GM19438 (cell line): ENCODE results near the gene COLQ.

Source experiments
- ATAC-seq: cut with Tn5 transposase; IDR thresholded peaks from one replicate; pipeline ENCODE4 v1.9.1; 2021; ENCODE audit warnings: low read depth; ENCODE audit not compliant: unreplicated experiment

The COLQ gene

GRCh38 chr3:15520804-15521572 lies 518 bp downstream of the COLQ start:
- no peak for ATAC-seq

DNA sequence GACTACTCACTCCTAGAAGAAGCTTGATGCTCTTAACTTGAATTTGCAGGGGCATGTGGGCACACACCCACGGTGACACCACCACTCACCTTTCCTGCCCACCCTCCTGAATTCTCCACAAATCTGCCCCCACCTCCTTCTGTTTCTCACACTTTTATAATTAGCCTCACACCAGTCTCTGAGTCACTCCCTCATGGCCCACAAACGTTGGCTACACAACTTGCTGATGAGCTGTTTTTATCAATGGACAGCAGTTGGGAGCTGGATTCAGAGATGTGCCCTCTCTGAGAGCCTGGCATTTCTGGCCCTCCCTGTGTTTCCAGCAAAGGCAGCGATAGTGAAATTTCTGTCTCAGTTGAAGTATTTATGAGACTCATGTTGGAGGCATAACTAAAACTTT lies 1.3 kb downstream of the COLQ start:
- no peak for ATAC-seq

DNA sequence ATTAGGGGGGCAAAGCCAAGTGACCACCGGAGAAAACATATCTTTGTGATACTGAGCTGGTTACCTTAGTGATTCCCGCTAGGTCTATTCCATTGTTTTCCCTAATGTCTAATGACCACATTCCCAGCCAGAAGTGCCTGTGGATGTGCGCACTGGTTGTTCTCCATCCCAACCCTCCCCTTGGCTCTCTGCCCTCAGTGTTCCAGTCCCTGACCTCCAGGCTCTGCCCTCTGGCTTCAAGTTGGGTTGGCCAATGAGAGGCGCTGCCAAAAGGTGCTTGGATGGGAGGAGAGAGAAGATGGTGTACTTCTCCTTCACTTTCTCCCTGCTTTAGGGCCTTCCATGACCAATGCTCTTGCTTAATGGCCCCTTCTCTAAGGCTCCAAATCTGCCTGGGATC lies 2.4 kb downstream of the COLQ start:
- no peak for ATAC-seq

GRCh38 chr3:15514663-15515340 lies 6.7 kb downstream of the COLQ start:
- ATAC-seq = no peak

DNA sequence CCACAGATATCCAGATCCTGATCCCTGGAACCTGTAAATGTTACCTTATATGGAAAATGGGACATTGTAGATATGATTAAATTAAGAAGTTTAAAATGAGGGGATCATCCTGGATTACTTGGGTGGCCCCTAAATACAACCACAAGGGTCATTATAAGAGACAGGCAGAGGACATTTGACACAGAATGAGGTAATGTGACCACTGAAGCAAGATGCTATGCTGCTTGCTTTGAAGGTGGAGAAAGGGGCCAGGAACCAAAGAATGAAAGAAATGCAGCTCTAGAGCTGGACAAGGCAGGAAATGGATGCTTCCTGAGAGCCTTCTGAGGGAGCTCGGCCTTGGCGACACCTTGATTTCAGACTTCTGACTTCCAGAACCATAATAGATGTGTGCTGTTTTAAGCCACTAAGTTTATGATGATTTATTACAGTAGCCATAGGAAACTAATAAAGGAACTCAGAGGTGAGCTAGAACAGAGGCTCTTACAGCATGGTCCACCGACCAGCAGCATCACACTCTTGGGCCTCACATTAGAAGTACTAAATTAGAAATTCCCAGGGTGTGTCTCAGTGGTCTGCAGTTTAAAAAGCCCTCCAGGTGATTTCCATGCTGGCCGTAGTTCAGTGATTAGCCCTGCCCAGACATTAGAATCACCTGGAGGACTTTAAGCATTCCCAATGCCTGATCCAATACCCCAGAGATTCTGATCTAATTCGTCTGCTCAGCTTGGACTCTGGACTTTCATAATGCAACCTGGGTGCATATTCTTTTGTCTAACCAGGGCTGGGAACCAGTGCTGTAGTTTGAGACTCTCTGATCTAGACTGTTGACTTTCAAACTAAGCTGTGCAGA lies 7.5 kb downstream of the COLQ start:
- ATAC-seq = no peak

- no peak for ATAC-seq
Measured at GRCh38 chr3:15513116-15513515, 8.4 kb downstream of the COLQ start.

DNA sequence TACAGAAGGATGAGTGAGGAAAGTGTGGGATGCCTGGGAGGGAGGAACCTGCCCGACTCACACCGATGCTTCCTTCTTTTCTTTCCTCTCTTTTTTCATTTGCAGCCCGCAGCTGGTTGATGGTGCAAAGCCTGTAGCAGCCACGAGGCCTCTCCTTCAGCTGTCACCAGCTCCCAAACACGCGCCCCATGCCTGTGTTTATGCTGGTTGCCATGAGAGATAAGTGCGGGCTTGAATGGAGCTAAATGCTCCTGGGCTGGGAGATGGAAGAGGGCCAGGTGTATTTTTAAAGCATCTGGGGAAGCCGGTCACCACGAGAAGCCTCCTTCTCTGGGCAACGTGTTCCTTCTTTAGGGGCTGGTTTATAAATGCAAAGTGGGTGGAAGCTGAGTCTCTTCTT lies 9.3 kb downstream of the COLQ start:
- ATAC-seq = no peak

- ATAC-seq = no peak
Measured at GRCh38 chr3:15511156-15511555, 10.3 kb downstream of the COLQ start.

- no peak for ATAC-seq
Measured at GRCh38 chr3:15510493-15510892, 11.0 kb downstream of the COLQ start.

- no peak for ATAC-seq
Measured at GRCh38 chr3:15506571-15506970, 14.9 kb downstream of the COLQ start.

GRCh38 chr3:15505479-15506165 lies 15.9 kb downstream of the COLQ start:
- no peak for ATAC-seq

- no peak for ATAC-seq
Measured at GRCh38 chr3:15502616-15503015, 18.9 kb downstream of the COLQ start.

- ATAC-seq = no peak
Measured at GRCh38 chr3:15501126-15501525, 20.4 kb downstream of the COLQ start.

DNA sequence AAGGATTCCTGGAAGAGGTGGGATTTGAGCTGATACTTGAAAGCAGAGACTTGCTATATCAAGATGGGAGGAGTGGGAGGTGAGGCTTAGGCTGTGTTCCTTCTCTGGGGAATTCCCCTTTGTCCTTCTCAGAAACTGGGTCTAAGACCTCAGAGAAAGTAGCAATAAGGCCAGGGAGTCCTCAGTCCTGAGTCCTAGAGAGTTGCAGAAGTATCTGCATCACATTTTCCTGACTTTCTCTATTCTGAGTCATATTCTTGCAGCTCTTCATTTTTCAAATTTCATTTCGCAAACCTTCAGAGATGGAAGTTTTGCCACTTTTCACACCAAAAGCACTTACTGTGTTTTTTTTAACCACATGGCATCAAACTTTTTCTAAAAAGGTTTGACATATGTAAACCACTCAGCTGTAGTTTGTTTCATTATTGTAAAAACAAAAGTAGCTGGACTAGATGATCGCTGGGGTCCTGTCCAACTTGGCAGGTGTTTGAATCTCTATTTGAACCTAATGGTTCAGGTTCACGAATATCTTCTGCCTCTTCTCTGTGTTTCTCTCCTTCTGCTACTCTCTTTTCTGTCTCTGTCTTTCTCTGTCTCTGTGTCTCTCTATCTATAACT lies 21.3 kb downstream of the COLQ start:
- no peak for ATAC-seq

DNA sequence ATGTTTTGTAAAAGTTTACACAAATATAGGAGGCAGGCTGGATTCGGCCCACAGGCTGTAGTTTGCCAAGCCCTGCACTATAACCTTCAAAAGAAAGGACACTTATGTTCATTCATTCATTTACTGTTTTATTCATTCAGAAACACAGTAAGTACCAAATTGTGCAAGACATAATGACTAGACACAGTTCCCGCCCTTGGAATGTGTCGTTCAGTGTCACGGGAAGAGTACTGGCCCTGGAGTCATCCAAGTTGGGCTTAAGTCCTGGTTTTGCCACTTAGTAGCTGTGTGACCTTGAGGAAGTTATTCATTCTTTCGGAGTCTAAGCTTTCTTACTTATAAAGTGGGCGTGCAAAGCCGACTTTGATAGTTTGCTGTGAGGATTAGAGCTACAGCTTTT lies 22.0 kb downstream of the COLQ start:
- ATAC-seq = no peak

DNA sequence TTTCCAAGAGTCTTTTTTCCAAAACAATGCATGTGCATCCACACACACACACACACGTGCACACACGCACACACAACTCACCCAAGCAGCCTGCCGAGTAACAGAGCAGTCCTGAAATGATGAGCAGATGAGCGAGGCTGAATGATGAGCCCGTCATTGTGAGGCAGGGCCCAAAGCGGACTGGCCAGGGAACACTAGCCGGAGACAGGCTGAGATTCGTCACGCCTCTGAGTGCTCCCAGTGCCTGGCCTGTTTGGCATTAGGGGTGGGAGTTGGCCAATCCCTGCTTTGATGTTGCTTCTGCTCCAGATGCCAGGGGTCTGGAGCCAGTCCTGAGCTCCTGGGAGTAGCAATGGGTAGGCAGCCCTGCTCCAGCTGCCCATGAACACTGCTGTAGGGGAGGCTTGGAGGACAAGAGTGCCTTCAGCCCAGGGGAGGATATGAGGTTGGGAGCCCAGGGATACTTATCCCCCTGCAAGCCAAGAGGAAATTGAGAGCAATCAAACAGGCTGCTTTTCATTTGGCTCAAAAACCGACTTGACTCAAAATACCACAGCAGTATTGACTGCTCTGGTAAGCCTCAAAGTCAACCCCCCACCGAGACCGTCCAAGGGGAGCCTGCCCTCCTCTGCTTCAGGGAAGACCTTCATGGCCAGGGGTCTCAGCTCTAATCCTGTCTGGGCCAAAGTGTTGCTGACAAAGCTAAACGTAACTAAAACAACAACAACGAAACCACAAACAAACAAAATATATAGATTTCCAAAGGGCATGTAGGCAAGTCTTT lies 22.9 kb downstream of the COLQ start:
- ATAC-seq = no peak

- ATAC-seq = no peak
Measured at GRCh38 chr3:15497964-15498363, 23.5 kb downstream of the COLQ start.

- no peak for ATAC-seq
Measured at GRCh38 chr3:15496341-15496664, 25.2 kb downstream of the COLQ start.

DNA sequence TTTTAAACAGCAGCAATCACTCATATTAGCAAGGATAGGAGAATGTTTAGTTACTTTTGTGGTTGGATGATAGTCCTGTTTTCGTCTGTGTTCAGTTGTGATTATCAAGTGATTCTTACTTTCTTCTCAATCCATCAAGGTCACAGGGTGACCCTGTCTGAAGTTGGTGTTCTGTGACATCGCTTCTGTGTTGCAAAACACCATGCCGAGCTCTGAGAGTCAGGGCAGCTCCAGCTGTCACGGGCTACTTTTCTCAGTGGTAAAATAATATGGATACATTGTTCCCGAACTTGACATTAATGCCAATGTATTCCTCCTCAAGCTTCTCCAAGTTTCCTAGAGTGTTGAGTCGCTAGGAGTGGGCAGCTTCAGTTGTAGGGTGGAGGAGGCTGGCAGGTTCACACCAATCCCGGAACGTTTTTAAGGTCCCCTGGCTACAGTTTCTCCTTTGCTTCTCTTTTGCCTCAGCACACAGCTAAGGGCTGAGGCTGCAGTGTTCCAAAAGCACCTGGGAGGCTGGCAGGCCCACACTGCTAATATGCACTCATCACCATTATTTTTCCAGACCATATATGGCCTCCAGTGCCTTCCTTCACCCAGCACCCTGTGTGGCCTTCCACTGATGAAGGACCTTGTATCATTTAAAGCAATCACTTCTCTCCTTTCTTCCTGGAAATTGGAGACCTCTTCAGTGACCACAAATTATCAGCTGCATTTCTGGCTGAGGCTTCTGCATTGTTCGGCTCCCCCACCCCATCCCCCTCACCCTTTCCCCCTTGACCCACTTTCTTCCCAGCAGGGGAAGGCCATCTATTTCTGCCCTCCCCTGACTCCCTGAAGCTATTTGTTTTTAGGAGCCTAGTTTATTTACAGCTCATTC lies 25.8 kb downstream of the COLQ start:
- no peak for ATAC-seq
